ENCODE measurements around the gene CUX1. TPM values are rescaled to one million over a fixed set of nuclear protein-coding genes. Genes with fewer than 3 reads are reported as not detected.
"Not testable (repeated sequence)": the region's sequence is repeated elsewhere in the genome, so short reads cannot be mapped to it uniquely, and the experiment has no call there.

Gene CUX1
- total RNA-seq, 2 experiments from 2014 or later: 21.1 to 22.4 TPM

DNA sequence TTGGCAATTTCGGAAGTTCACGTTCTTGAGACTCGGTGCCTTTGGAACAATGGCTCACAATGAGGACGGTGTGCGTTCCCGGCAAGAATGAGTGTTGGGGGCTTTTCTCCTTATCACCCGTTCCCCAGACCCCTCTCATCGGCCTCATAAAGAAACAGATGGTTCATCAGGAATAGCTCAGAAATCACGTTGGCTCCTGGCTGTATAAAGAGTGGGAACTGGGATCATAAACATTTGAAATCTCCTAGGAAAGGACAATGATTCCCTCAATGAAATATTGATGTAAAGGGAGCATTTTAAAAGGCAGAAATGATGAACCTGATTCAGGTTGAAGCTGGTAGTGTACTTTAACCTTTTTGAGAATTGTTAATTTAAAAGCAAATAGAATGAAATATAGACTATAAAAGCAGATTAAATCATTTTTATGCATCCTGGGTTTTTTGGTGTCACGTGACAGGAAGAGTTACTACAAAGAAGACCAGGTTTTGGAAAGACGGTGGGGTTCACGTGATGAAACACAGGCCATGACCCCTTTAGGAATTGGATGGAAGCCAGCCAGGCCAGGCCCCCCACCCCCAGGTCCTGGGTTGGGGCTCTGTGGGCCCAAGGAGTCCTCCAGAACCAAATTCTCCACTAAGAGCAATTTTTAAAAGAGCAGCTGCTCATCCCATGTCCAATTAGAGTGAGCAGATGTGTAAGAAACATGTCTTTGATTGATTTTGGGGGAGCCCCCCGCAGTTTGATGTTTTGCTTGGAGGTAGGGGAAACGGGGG lies 63.0 kb downstream of the CUX1 start:
- no peak overlapping the region for H3K27ac Mint-ChIP-seq
- ChIA-PET CTCF (no interaction called here), POLR2A (no interaction called here)
- H3K4me3 Mint-ChIP-seq: no peak overlapping the region
- no peaks in the 10 kb centered on the region for H3K36me3 Mint-ChIP-seq (ENCODE audit: low read depth)
- H3K27me3 Mint-ChIP-seq: no peaks in the 10 kb centered on the region
- no peak for DNase-seq
- no peaks in the 10 kb centered on the region for H3K9me3 Mint-ChIP-seq
- peaks cover 8% of the 10 kb centered on the region for H3K4me1 Mint-ChIP-seq

DNA sequence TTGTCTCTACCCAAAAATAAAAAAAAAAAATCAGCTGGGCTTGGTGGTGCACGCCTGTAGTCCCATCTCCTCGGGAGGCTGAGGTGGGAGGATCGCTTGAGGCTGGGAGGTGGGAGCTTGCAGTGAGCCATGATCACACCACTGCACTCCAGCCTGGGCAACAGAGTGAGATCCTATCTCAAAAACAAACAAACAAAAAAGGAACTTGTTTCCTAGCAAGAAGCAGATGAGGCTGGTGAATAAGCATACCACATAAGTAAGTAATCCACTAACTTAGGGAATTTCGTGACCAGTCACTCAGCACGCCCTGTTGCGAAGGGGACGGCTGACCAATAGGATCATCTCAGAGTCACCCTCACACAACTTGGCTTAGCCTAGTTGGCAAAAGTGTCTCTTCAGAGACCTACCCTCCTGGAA lies 64.6 kb downstream of the CUX1 start:
- no peaks in the 10 kb centered on the region for H3K36me3 Mint-ChIP-seq (ENCODE audit: low read depth)
- H3K4me3 Mint-ChIP-seq: no peak overlapping the region
- peaks cover 8% of the 10 kb centered on the region for H3K4me1 Mint-ChIP-seq
- DNase-seq: no peak
- H3K9me3 Mint-ChIP-seq: no peaks in the 10 kb centered on the region
- CTCF ChIA-PET: no interaction called here
- no peak overlapping the region for H3K27ac Mint-ChIP-seq
- H3K27me3 Mint-ChIP-seq: no peaks in the 10 kb centered on the region
- POLR2A ChIA-PET: no interaction called here

DNA sequence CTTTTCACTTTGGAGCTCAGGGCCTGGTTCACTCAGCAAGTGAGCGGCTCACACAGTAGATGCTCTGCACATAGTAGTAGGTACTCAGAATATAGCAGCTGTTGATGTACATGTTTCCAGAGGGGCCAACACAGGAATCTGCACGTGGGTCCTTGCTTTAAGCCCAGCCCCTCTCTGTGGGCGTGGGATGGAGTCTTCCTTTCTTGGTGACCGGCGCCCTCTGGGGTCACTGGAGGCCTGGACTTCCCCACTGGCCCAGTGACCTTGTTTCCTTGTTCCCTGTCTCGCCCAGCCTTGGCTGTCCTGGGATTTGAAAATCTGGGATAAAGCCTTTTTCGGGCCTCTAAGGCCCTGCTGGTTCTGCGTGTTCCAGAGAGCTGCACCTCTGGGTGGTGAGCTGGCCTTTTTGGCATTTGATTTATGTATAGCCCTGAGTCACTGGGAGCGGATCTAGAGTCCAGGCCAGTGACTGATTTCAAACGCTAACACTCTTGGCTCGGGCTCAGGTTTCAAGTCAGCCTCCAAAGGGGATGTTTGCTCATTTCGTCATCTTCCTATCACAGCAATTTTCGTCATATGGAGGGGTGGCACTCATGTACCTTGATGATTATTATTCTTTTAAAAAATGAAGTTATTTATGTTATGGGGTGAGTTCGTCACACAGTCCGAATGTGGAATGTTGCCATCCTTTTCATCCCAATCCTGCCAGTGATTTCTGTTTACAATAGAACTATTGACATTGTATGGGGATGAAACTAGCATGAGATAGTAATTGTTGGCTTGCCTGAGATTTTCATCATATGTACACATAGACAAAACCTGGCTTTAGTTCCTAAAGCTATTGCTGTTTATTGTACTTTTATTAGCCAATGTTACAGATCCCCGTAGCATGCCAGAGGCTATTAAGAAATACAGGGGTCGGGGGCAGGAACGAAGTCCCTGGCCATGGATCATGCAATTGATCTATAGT lies 65.5 kb downstream of the CUX1 start:
- Mint-ChIP-seq H3K4me3 (no peak overlapping the region), H3K9me3 (no peaks in the 10 kb centered on the region)

DNA sequence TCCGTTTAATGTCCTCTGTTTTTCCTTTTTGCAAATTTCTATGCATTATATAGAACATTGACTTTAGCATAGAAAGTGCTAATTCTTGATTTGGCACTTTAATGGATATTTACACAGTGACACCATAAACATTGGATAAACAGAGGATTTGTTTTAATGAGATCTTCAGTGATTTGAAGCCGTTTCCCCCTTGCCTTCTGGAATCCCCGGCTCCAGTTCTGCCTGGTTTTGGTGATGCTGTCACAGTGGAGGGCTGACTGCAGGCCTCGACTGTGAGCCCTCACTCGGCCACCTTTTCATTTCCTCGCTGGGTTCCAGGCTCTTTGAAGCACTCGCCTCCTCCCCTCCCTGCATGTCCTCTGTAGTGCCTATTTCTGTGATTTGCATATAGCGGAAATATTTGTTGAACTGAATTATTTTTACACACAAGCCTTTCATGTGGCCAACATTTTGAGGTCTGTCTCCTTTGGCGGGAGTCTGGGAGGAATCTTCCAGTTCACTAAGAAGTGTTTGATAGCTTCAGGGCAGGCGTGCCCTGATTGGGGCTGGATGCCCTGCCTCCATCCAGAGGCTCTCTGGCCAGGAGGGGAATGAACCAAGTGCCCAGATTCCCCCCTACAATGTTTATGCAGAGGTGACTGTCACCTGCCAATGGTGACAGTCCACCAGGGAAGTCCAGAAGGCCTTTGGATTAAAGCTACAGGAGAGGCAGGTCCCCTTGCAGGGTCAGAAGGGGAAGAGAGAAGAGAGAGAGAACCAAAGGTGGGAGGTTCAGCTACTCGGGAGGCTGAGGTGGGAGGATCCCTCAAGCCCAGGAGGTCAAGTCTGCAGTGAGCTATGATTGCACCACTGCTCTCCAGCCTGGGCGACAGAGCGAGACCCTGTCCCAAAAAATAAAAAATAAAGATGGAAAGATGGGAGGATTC lies 67.5 kb downstream of the CUX1 start:
- POLR2A ChIA-PET: no interaction called here
- CTCF ChIA-PET: no interaction called here

More for the DNA sequence above, 65.5 kb downstream of the CUX1 start:
- H3K36me3 Mint-ChIP-seq (ENCODE audit: low read depth): no peaks in the 10 kb centered on the region
- peaks cover 8% of the 10 kb centered on the region for H3K4me1 Mint-ChIP-seq
- no peaks in the 10 kb centered on the region for H3K27me3 Mint-ChIP-seq
- no peak for DNase-seq
- POLR2A ChIA-PET: no interaction called here
- CTCF ChIA-PET: no interaction called here
- no peak overlapping the region for H3K27ac Mint-ChIP-seq

DNA sequence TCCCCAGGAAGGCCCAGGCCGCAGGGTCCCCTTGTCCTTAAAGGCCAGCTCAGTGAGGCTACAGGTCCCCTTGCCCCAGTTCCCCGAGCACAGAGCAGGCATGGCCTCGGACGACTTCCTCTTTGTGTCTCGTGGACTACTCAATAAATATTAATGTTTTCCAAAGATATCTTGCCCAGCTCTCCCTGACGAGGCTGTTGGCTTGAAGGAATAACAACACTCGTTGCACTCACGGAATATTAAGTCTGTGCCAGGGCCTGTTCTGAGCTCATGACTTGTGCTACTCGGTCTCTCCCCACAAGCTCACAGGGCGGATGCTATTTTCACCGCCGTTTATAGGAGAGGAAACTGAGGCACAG lies 68.2 kb downstream of the CUX1 start:
- H3K4me3 Mint-ChIP-seq: no peak overlapping the region
- no peak overlapping the region for H3K27ac Mint-ChIP-seq
- no peaks in the 10 kb centered on the region for H3K27me3 Mint-ChIP-seq
- H3K4me1 Mint-ChIP-seq: peaks cover 8% of the 10 kb centered on the region
- CTCF ChIA-PET: no interaction called here
- H3K36me3 Mint-ChIP-seq (ENCODE audit: low read depth): no peaks in the 10 kb centered on the region
- no peaks in the 10 kb centered on the region for H3K9me3 Mint-ChIP-seq
- POLR2A ChIA-PET: no interaction called here
- DNase-seq: no peak

More for the DNA sequence above, 67.5 kb downstream of the CUX1 start:
- DNase-seq: no peak
- peaks cover 8% of the 10 kb centered on the region for H3K4me1 Mint-ChIP-seq
- H3K36me3 Mint-ChIP-seq (ENCODE audit: low read depth): no peaks in the 10 kb centered on the region
- H3K27ac Mint-ChIP-seq: no peak overlapping the region
- H3K9me3 Mint-ChIP-seq: no peaks in the 10 kb centered on the region
- H3K4me3 Mint-ChIP-seq: no peak overlapping the region
- no peaks in the 10 kb centered on the region for H3K27me3 Mint-ChIP-seq

DNA sequence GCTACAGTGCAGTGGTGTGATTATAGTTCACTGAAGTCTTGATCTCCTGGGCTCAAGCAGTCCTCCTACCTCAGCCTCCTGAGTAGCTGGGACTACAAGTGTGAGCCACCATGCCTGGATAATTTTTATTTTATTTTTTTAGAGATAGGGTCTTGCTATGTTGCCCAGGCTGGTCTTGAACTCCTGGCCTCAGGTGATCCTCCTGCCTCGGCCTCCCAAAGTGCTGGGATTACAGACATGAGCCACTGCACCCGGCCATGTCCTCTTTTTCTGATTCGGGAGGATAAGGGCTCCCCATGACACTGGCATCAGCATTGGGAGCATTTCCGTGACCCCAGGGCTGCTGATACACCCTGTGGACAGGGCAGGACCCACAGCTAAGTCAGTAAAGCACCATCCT lies 69.9 kb downstream of the CUX1 start:
- H3K27ac Mint-ChIP-seq; H3K27me3 Mint-ChIP-seq; POLR2A ChIA-PET; H3K9me3 Mint-ChIP-seq; CTCF ChIA-PET; H3K4me1 Mint-ChIP-seq; H3K36me3 Mint-ChIP-seq (ENCODE audit: low read depth); H3K4me3 Mint-ChIP-seq; DNase-seq: not testable (repeated sequence)

DNA sequence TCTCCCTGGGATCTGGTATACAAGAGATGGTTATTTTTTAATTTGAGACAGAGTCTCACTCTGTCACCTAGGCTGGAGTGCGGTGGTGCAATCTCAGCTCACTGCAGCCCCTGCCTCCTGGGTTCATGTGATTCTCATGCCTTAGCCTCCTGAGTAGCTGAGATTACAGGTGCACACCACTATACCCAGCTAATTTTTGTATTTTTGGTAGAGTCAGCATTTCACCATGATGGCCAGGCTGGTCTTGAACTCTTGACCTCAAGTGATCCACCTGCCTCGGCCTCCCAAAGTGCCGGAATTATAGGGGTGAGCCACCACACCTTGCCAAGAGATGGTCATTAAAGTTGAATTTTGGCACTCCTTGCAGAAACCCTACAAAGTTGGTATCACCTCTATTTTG lies 71.1 kb downstream of the CUX1 start:
- H3K27me3 Mint-ChIP-seq; H3K9me3 Mint-ChIP-seq; H3K4me1 Mint-ChIP-seq; DNase-seq; H3K36me3 Mint-ChIP-seq (ENCODE audit: low read depth); POLR2A ChIA-PET; H3K4me3 Mint-ChIP-seq; H3K27ac Mint-ChIP-seq; CTCF ChIA-PET: not testable (repeated sequence)

DNA sequence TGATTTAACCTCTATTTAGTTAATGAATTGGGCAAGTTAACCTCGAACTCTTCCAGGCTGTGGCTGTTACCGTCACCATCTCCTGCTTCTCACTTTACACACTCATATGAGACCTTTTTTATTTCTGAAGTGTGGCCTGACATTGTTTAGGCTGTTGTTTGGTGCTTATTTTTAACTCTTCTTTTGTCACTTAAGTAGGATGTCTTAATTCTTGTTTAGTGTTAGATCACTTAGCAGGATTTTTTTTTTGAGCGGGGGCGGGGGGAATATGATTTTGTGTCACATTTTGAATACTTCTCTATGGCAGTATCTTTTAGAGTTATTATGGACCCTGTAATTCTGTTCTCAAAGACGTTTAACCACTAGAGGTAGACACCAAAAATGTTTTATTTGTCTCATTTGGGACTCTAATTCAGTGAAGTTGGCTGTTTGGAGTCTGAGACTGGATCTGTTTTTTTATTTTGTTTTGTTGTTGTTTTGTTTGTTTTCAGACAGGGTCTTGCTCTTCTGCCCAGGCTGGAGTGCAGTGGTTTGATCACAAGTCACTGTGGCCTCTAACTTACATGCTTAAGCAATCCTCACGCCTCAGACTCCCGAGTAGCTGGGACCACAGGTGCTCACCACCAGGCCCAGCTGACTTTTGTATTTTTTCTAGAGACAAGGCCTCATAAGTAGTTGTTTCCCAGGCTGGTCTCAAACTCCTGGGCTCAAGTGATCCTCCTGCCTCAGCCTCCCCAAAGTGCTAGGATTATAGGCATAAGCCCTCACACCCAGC lies 73.5 kb downstream of the CUX1 start:
- DNase-seq: no peak
- Mint-ChIP-seq H3K4me1 (no peaks in the 10 kb centered on the region), H3K27ac (no peak overlapping the region), H3K36me3 (ENCODE audit: low read depth) (no peaks in the 10 kb centered on the region), H3K27me3 (no peaks in the 10 kb centered on the region), H3K4me3 (no peak overlapping the region), H3K9me3 (no peaks in the 10 kb centered on the region)
- ChIA-PET POLR2A (no interaction called here), CTCF (no interaction called here)

DNA sequence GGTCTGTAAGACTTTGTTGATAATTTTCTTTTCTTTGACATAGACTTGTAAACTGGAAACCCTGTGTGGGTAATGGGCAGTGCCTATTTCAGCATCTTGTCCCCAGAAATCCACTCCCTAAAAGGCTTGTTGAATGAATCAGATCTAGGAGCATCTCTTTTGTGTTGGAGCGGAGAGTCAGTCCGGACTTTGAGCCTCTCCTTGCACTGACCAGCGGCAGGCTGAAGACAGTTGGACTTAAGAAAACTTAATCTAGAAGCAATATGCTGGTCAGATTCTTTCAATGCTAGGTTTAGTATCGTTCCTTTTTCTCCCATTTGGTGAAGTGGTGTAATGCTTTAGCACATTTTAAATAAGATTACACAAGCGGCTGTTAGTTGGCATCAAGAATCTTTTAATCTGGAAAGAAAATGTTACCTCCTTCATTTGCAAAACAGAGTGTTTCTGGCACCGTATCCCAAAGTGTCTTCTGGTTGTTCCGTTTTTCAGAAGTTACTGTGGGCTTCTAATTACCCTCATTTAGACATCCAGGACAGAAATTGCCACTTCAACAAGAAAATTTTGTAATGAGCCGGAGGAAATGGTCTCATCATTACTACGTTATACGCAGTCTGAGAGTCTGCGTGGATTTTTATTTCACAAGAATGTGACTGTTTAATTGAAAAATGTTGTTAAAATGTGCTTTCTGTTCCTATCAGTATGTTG lies 74.7 kb downstream of the CUX1 start:
- no peaks in the 10 kb centered on the region for H3K36me3 Mint-ChIP-seq (ENCODE audit: low read depth)
- ChIA-PET CTCF (no interaction called here), POLR2A (no interaction called here)
- no peaks in the 10 kb centered on the region for H3K4me1 Mint-ChIP-seq
- H3K4me3 Mint-ChIP-seq: no peak overlapping the region
- no peaks in the 10 kb centered on the region for H3K27me3 Mint-ChIP-seq
- H3K9me3 Mint-ChIP-seq: no peaks in the 10 kb centered on the region
- H3K27ac Mint-ChIP-seq: no peak overlapping the region
- no peak for DNase-seq

DNA sequence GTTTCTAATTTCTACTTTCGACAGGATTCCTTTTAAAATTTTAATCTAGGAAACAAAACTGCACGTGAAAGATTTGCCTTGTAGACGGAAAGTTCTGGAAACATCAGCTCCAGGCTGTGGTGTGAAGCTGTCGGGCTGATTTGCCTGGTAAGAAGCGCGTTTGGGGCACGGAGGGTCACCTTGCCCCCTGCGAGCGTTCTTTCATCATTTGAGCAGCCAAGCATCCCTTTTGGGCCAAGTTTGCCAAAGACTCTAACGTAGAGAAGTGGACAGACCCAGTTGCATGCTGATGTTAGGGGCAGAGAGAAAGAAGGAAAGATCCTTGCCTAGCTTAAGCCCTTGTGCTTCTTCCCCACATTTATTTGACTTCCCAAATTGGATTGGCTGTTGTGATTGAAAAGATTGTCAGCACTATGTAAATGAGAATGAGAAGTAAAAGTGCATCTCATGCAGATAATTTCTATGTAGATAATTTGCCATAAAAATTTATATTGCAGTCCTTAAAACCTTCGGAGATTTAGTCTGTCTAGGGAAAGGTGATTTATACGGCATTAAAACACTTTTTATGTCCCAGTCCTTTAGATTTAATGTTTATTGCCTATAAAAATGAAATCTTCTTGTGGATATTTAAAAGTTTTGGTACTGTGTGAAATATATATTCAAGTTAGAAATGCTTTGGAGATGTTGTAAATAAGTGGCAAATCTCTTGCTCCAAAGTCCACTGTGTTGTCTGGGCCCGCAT lies 76.1 kb downstream of the CUX1 start:
- Mint-ChIP-seq H3K9me3 (no peaks in the 10 kb centered on the region), H3K4me3 (no peak overlapping the region), H3K36me3 (ENCODE audit: low read depth) (no peaks in the 10 kb centered on the region), H3K27ac (no peak overlapping the region), H3K4me1 (no peaks in the 10 kb centered on the region), H3K27me3 (no peaks in the 10 kb centered on the region)
- POLR2A ChIA-PET: no interaction called here
- DNase-seq: no peak
- CTCF ChIA-PET: no interaction called here

DNA sequence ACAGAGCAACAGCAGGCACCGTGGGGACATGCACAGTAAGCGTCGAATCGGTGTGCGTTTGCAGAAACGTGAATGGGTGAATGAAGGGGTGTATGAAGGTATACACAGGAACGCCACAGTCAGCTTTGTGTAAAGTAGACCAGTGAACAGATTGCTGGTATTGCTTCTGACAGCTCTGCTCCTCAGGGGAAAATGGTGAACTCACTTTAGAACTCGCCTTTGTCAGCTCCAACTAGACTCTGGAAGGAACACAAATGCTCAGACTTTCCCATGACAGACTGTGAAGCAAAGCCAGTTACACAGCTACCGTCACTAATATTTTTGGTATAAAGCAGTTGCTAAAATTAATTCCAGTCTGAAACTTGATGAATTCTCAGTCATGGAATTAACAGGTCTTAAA lies 78.9 kb downstream of the CUX1 start:
- Mint-ChIP-seq H3K4me1 (no peaks in the 10 kb centered on the region), H3K27me3 (no peaks in the 10 kb centered on the region), H3K9me3 (no peaks in the 10 kb centered on the region), H3K27ac (no peak overlapping the region), H3K36me3 (ENCODE audit: low read depth) (no peaks in the 10 kb centered on the region), H3K4me3 (no peak overlapping the region)
- no peak for DNase-seq
- CTCF ChIA-PET: no interaction called here
- POLR2A ChIA-PET: no interaction called here

DNA sequence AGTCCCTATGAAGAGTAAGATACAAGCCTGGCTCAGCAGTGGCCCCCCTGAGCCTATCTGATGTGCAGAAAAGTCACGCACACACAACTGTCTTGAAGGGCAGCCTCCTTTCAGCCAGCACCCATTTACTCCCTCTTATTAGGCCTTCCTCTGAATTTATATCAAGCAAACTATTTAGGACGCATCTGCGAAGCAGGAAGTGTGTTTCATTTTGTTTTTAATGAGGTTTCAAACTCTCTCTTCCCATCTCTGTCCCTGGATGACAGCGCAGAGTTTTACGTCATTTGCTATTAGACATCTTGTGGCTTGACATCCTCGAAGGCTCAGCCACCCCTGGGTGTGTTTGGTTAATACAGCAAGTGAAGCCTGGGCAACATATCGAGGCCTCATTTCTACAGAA lies 79.5 kb downstream of the CUX1 start:
- Mint-ChIP-seq H3K36me3 (ENCODE audit: low read depth) (no peaks in the 10 kb centered on the region), H3K9me3 (no peaks in the 10 kb centered on the region), H3K27me3 (no peaks in the 10 kb centered on the region), H3K27ac (no peak overlapping the region), H3K4me1 (no peaks in the 10 kb centered on the region), H3K4me3 (no peak overlapping the region)
- POLR2A ChIA-PET: no interaction called here
- CTCF ChIA-PET: no interaction called here
- DNase-seq: no peak
